Measurements from ENCODE around the gene DMTF1.

DNA sequence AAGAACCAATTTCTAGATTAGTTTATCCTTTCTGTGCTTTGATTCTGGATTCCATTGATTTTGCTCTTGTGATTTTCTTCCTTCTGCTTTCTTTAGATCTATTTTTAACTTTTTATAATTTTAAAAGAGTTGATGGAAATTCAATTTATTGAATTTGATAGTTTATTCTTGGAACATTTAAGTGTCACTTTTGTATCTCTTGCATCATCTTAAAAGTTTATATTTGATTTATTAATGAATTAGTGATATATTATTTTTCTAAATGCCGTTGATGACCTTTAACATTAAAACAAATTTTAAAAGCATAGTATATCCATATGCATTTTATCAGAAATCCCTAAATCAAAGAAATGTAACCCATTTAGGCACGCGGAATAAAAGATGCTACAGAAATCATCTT is 26.9 kb downstream of the DMTF1 start:
- TF ChIP-seq, protein P1, sequence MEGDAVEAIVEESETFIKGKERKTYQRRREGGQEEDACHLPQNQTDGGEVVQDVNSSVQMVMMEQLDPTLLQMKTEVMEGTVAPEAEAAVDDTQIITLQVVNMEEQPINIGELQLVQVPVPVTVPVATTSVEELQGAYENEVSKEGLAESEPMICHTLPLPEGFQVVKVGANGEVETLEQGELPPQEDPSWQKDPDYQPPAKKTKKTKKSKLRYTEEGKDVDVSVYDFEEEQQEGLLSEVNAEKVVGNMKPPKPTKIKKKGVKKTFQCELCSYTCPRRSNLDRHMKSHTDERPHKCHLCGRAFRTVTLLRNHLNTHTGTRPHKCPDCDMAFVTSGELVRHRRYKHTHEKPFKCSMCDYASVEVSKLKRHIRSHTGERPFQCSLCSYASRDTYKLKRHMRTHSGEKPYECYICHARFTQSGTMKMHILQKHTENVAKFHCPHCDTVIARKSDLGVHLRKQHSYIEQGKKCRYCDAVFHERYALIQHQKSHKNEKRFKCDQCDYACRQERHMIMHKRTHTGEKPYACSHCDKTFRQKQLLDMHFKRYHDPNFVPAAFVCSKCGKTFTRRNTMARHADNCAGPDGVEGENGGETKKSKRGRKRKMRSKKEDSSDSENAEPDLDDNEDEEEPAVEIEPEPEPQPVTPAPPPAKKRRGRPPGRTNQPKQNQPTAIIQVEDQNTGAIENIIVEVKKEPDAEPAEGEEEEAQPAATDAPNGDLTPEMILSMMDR (IDR thresholded peaks at IDR 0.05), result no peak
- TF ChIP-seq POLR2A (IDR thresholded peaks at IDR 0.05), result no peak

Measured in body of pancreas (tissue), 4 donors.